Mesendoderm (in vitro differentiated cells): ENCODE results near the gene ZXDC.

Experiments
- DNase-seq: peaks from one replicate; pipeline ENCODE4 v3.0.0; 2013
- H2AK5ac ChIP-seq: 2 replicates; pipeline ENCODE4 v1.6.1; 2013; ENCODE audit warnings: low read length, inconsistent platforms
- H2BK120ac ChIP-seq: 2 replicates; pipeline ENCODE4 v1.6.1; 2013; ENCODE audit warnings: low read depth, mild to moderate bottlenecking, low read length, moderate library complexity, mixed read lengths
- H2BK15ac ChIP-seq: replicated peaks from 2 replicates; pipeline ENCODE4 v1.6.1; 2013; ENCODE audit warnings: low read depth, mild to moderate bottlenecking, moderate library complexity
- H2BK5ac ChIP-seq: 2 replicates; pipeline ENCODE4 v1.6.1; 2013; ENCODE audit warnings: low read length, inconsistent platforms
- H3K18ac ChIP-seq: 2 replicates; pipeline ENCODE4 v1.6.1; 2013; ENCODE audit warnings: mild to moderate bottlenecking, low read length, mixed read lengths
- H3K23ac ChIP-seq: one replicate; pipeline ENCODE4 v1.6.1; 2013; ENCODE audit warnings: low read length
- H3K27ac ChIP-seq: 2 replicates; pipeline ENCODE4 v1.5.1; 2013; ENCODE audit warnings: low read depth, mild to moderate bottlenecking, inconsistent platforms, low read length, moderate library complexity
- H3K27me3 ChIP-seq: 2 replicates; pipeline ENCODE4 v1.6.1; 2013; ENCODE audit warnings: low read length, control low read depth, mild to moderate bottlenecking, inconsistent platforms; ENCODE audit not compliant: insufficient read depth, poor library complexity
- H3K36me3 ChIP-seq: 2 replicates; pipeline ENCODE4 v1.6.1; 2013; ENCODE audit warnings: low read length, inconsistent platforms; ENCODE audit not compliant: control insufficient read depth, insufficient read depth
- H3K4ac ChIP-seq: one replicate; pipeline ENCODE4 v1.6.1; 2013; ENCODE audit warnings: low read depth, mild to moderate bottlenecking, low read length, moderate library complexity
- H3K4me1 ChIP-seq: 2 replicates; pipeline ENCODE4 v1.6.1; 2013; ENCODE audit warnings: low read depth, low read length, inconsistent platforms; ENCODE audit not compliant: control insufficient read depth
- H3K4me2 ChIP-seq: 2 replicates; pipeline ENCODE4 v1.6.1; 2013; ENCODE audit warnings: low read length
- H3K4me3 ChIP-seq: 2 replicates; pipeline ENCODE4 v1.5.1; 2013; ENCODE audit warnings: mild to moderate bottlenecking, low read length
- H3K56ac ChIP-seq: one replicate; pipeline ENCODE4 v1.6.1; 2013; ENCODE audit warnings: low read length
- H3K79me1 ChIP-seq: 2 replicates; pipeline ENCODE4 v1.6.1; 2013; ENCODE audit warnings: low read length, inconsistent platforms
- H3K79me2 ChIP-seq: 2 replicates; pipeline ENCODE4 v1.6.1; 2013; ENCODE audit warnings: mild to moderate bottlenecking, low read length; ENCODE audit not compliant: control insufficient read depth, insufficient read depth
- H3K9ac ChIP-seq: 2 replicates; pipeline ENCODE4 v1.6.1; 2013; ENCODE audit warnings: low read length, inconsistent platforms
- H4K5ac ChIP-seq: one replicate; pipeline ENCODE4 v1.6.1; 2013; ENCODE audit warnings: low read length
- H4K8ac ChIP-seq: one replicate; pipeline ENCODE4 v1.6.1; 2013; ENCODE audit warnings: low read depth, mild to moderate bottlenecking, control low read depth, low read length, moderate library complexity
- WGBS: extraction: QIAGEN DNeasy Blood & Tissue Kit; methylation state at CpG from one replicate; pipeline ENCODE4 v1.1.7; 2013; ENCODE audit warnings: low lambda C conversion rate, missing lambda C conversion rate; ENCODE audit not compliant: insufficient coverage; ENCODE audit errors: extremely low coverage; 5-methylcytosine and 5-hydroxymethylcytosine counted together

ZXDC gene

GRCh38 chr3:126406389-126407296 lies 69.0 kb downstream of the ZXDC start:
- Histone ChIP-seq H3K56ac (no peak overlapping the region), H3K79me1 (no peaks in the 10 kb centered on the region), H4K8ac (no peak overlapping the region), H3K27ac (no peak overlapping the region), H2AK5ac (no peak overlapping the region), H3K9ac (no peak overlapping the region), H3K27me3 (no peaks in the 10 kb centered on the region), H3K4me1 (no peaks in the 10 kb centered on the region), H2BK120ac (no peak overlapping the region), H3K4me2 (no peak overlapping the region), H3K23ac (no peak overlapping the region), H2BK5ac (no peak overlapping the region), H3K4me3 (no peak overlapping the region), H3K18ac (no peak overlapping the region), H2BK15ac (no peak overlapping the region), H4K5ac (no peak overlapping the region), H3K79me2 (no peaks in the 10 kb centered on the region), H3K4ac (no peak overlapping the region), H3K36me3 (no peaks in the 10 kb centered on the region)
- WGBS, result no CpG with 5 or more reads among the region's 15 CpGs
- no peak for DNase-seq

GRCh38 chr3:126402666-126403302 lies 72.9 kb downstream of the ZXDC start:
- Histone ChIP-seq H3K27me3 (no peaks in the 10 kb centered on the region), H3K4me1 (no peaks in the 10 kb centered on the region), H3K79me2 (no peaks in the 10 kb centered on the region), H4K5ac (no peak overlapping the region), H3K56ac (no peak overlapping the region), H3K4me2 (no peak overlapping the region), H3K36me3 (no peaks in the 10 kb centered on the region), H3K4me3 (no peak overlapping the region), H2BK15ac (no peak overlapping the region), H3K4ac (no peak overlapping the region), H2BK120ac (no peak overlapping the region), H2AK5ac (no peak overlapping the region), H2BK5ac (no peak overlapping the region), H4K8ac (no peak overlapping the region), H3K27ac (no peak overlapping the region), H3K23ac (no peak overlapping the region), H3K79me1 (no peaks in the 10 kb centered on the region), H3K9ac (no peak overlapping the region), H3K18ac (no peak overlapping the region)
- DNase-seq, result no peak
- WGBS, result no CpG with 5 or more reads among the region's 12 CpGs

DNA sequence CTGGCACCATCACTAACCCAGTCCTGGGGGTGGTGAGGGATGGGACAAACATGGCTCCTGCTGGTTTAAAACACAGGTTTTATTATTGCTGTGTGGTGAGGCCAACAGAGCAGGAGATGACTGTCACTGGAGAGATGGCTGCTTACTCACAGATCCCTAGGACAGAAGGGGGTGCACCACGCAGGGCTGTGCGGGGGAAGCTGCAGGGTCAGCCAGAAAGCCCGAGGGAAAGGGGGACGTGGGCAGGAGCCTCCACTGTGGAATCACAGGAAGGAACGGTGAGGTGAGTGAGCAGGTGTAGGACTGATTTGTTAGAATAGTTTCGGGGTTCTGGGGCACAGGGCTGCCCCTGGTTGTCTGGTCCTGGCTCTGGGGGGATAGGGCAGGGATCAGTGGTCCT lies 73.5 kb downstream of the ZXDC start:
- H3K4me3 ChIP-seq, result no peak overlapping the region
- H3K36me3 ChIP-seq, result no peaks in the 10 kb centered on the region
- no peak overlapping the region for H3K18ac ChIP-seq
- H3K4me2 ChIP-seq, result no peak overlapping the region
- WGBS, result no CpG with 5 or more reads among the region's 6 CpGs
- H4K5ac ChIP-seq, result no peak overlapping the region
- no peaks in the 10 kb centered on the region for H3K79me2 ChIP-seq
- no peaks in the 10 kb centered on the region for H3K79me1 ChIP-seq
- H2AK5ac ChIP-seq, result no peak overlapping the region
- DNase-seq, result no peak
- no peak overlapping the region for H3K56ac ChIP-seq
- no peak overlapping the region for H2BK5ac ChIP-seq
- no peak overlapping the region for H3K23ac ChIP-seq
- H4K8ac ChIP-seq, result no peak overlapping the region
- H3K27ac ChIP-seq, result no peak overlapping the region
- H2BK15ac ChIP-seq, result no peak overlapping the region
- H3K4me1 ChIP-seq, result no peaks in the 10 kb centered on the region
- H3K9ac ChIP-seq, result no peak overlapping the region
- no peak overlapping the region for H2BK120ac ChIP-seq
- no peaks in the 10 kb centered on the region for H3K27me3 ChIP-seq
- no peak overlapping the region for H3K4ac ChIP-seq

DNA sequence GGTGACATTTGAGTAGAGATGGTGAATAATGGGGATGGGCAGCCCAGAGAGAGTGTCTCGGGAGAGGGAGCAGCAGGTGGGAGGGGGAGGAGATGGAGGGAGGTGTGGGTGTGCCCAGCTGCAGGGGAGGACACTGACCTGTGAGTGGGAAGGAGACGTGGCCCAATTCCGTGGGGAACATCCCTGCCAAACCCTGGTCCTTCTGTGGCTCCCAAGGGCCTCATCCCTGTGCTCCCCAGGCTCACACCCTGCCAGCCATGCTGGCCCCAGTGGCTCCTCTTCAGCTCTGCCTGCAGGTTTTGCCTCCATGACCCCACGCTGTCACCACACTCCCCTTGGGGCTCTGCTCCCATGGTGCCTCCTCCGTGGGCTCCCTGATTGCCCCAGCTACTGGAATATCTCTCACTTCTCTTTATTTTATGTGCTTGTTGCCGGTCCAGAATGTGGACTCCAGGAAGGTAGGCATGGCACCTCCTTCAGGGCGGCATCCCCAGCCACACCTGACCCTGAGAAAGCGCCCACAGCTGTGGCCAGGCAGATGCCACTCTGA lies 74.0 kb downstream of the ZXDC start:
- Histone ChIP-seq H4K8ac (no peak overlapping the region), H3K27me3 (no peaks in the 10 kb centered on the region), H3K4me2 (no peak overlapping the region), H3K27ac (no peak overlapping the region), H2BK15ac (no peak overlapping the region), H3K79me2 (no peaks in the 10 kb centered on the region), H3K4me1 (no peaks in the 10 kb centered on the region), H3K4ac (no peak overlapping the region), H3K36me3 (no peaks in the 10 kb centered on the region), H3K18ac (no peak overlapping the region), H4K5ac (no peak overlapping the region), H2BK120ac (no peak overlapping the region), H3K56ac (no peak overlapping the region), H3K9ac (no peak overlapping the region), H3K79me1 (no peaks in the 10 kb centered on the region), H3K4me3 (no peak overlapping the region), H2AK5ac (no peak overlapping the region), H3K23ac (no peak overlapping the region), H2BK5ac (no peak overlapping the region)
- no CpG with 5 or more reads among the region's 8 CpGs for WGBS
- no peak for DNase-seq

DNA sequence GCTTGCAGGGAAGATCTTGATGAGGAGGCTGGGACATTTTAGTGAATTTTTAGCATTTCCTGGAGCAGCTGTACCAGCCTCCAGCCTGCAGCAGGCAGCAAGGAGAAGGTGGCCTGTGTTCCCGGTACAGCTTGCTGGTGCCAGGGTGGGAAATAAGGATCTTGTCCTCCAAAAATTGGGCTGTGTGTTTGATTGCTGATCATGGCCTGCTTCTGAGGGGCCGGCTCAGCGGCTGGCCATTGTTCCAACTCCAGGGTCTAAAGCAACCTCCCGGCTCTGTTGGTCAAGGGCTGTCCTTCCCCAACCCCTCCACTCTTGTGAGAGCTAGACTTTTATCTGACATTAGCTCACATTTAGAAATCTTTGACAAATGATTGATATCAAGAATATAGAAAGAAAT lies 75.9 kb downstream of the ZXDC start:
- H3K27ac ChIP-seq, result no peak overlapping the region
- no peaks in the 10 kb centered on the region for H3K79me1 ChIP-seq
- H3K56ac ChIP-seq, result no peak overlapping the region
- H3K36me3 ChIP-seq, result no peaks in the 10 kb centered on the region
- no peak overlapping the region for H3K4ac ChIP-seq
- no peak overlapping the region for H4K5ac ChIP-seq
- H4K8ac ChIP-seq, result no peak overlapping the region
- no peak overlapping the region for H2BK5ac ChIP-seq
- no peak overlapping the region for H2BK15ac ChIP-seq
- no peak overlapping the region for H2BK120ac ChIP-seq
- H3K9ac ChIP-seq, result no peak overlapping the region
- DNase-seq, result no peak
- no CpG with 5 or more reads among the region's 4 CpGs for WGBS
- H3K23ac ChIP-seq, result no peak overlapping the region
- no peak overlapping the region for H2AK5ac ChIP-seq
- H3K4me3 ChIP-seq, result no peak overlapping the region
- no peak overlapping the region for H3K18ac ChIP-seq
- H3K4me2 ChIP-seq, result no peak overlapping the region
- H3K27me3 ChIP-seq, result no peaks in the 10 kb centered on the region
- H3K4me1 ChIP-seq, result no peaks in the 10 kb centered on the region
- no peaks in the 10 kb centered on the region for H3K79me2 ChIP-seq
